ENCODE data around the gene CUL3. TPM values are rescaled to one million over a fixed set of nuclear protein-coding genes. Genes with fewer than 3 reads are reported as not detected.

CUL3 gene
- total and polyA plus RNA-seq, 8 donors = 6.1 to 155 (median 53.2) TPM

GRCh38 chr2:224432003-224432579, 153.1 kb downstream of the CUL3 start:
- 88 to 95% (median 91%) methylated on average over 6 of the region's 6 CpGs for WGBS, 5 donors
- no peak overlapping the region for H3K4me3 ChIP-seq
- intact Hi-C loops (cut with DNase I; ENCODE audit: low total_unique reads) = no loop called here
- DNase-seq = no peak
- H3K4me1 ChIP-seq = peaks cover 0 to 4% (median 0%) of the 10 kb centered on the region in 4 donors
- no peaks in the 10 kb centered on the region for H3K9me3 ChIP-seq
- H3K27ac ChIP-seq = no peak overlapping the region
- H3K36me3 ChIP-seq = no peaks in the 10 kb centered on the region
- no peaks in the 10 kb centered on the region for H3K27me3 ChIP-seq
- TF ChIP-seq POLR2A (IDR thresholded peaks at IDR 0.05) (no peak), EP300 (IDR thresholded peaks at IDR 0.05) (no peak), CTCF (IDR thresholded peaks at IDR 0.05) (no peak), POLR2AphosphoS5 (IDR thresholded peaks at IDR 0.05) (no peak)

- DNase-seq = no peak
- TF ChIP-seq EP300 (IDR thresholded peaks at IDR 0.05) (no peak), POLR2AphosphoS5 (IDR thresholded peaks at IDR 0.05) (no peak), POLR2A (IDR thresholded peaks at IDR 0.05) (no peak), CTCF (IDR thresholded peaks at IDR 0.05) (no peak)
- no peak overlapping the region for H3K27ac ChIP-seq
- no peaks in the 10 kb centered on the region for H3K36me3 ChIP-seq
- 41 to 83% (median 78%) methylated on average over 2 of the region's 2 CpGs for WGBS, 5 donors
- H3K4me3 ChIP-seq = no peak overlapping the region
- peaks cover 0 to 4% (median 0%) of the 10 kb centered on the region in 4 donors for H3K4me1 ChIP-seq
- H3K27me3 ChIP-seq = no peaks in the 10 kb centered on the region
- H3K9me3 ChIP-seq = no peaks in the 10 kb centered on the region
- intact Hi-C loops (cut with DNase I; ENCODE audit: low total_unique reads) = no loop called here
These were observed 155.7 kb downstream of the CUL3 start for GRCh38 chr2:224429441-224429810.

- WGBS, 5 donors = 85 to 92% (median 88%) methylated on average over 2 to 3 of the region's 3 CpGs
- no peaks in the 10 kb centered on the region for H3K27me3 ChIP-seq
- intact Hi-C loops (cut with DNase I; ENCODE audit: low total_unique reads) = no loop called here
- H3K4me1 ChIP-seq = peaks cover 0 to 4% (median 0%) of the 10 kb centered on the region in 4 donors
- no peak for DNase-seq
- H3K4me3 ChIP-seq = no peak overlapping the region
- no peaks in the 10 kb centered on the region for H3K9me3 ChIP-seq
- TF ChIP-seq EP300 (IDR thresholded peaks at IDR 0.05) = no peak
- TF ChIP-seq POLR2AphosphoS5 (IDR thresholded peaks at IDR 0.05) = no peak
- TF ChIP-seq POLR2A (IDR thresholded peaks at IDR 0.05) = no peak
- TF ChIP-seq CTCF (IDR thresholded peaks at IDR 0.05) = no peak
- H3K36me3 ChIP-seq = no peaks in the 10 kb centered on the region
- H3K27ac ChIP-seq = no peak overlapping the region
These were observed 156.2 kb downstream of the CUL3 start for GRCh38 chr2:224428787-224429440.

- intact Hi-C loops (cut with DNase I; ENCODE audit: low total_unique reads) = no loop called here
- no peaks in the 10 kb centered on the region for H3K27me3 ChIP-seq
- 74 to 89% (median 75%) methylated on average over 4 of the region's 4 CpGs for WGBS, 5 donors
- DNase-seq = no peak
- H3K4me1 ChIP-seq = no peaks in the 10 kb centered on the region
- no peaks in the 10 kb centered on the region for H3K9me3 ChIP-seq
- no peak overlapping the region for H3K27ac ChIP-seq
- TF ChIP-seq POLR2A (IDR thresholded peaks at IDR 0.05) (no peak), POLR2AphosphoS5 (IDR thresholded peaks at IDR 0.05) (no peak), CTCF (IDR thresholded peaks at IDR 0.05) (no peak), EP300 (IDR thresholded peaks at IDR 0.05) (no peak)
- H3K36me3 ChIP-seq = no peaks in the 10 kb centered on the region
- no peak overlapping the region for H3K4me3 ChIP-seq
These were observed 157.7 kb downstream of the CUL3 start for GRCh38 chr2:224427471-224427870.

All from stomach (tissue), 9 donors.